GM23248 (cell line): ENCODE measurements around the gene ZNF32.

Experiments
- EZH2 ChIP-seq: fragments of 200-600 bp; sonication (generic); IDR thresholded peaks from 2 replicates; pipeline ENCODE4 v1.6.1; 2018; ENCODE audit warnings: antibody characterized with exemption, mild to moderate bottlenecking; ENCODE audit not compliant: insufficient read depth, poor library complexity, severe bottlenecking
- EZH2phosphoT487 ChIP-seq: fragments of 200-600 bp; sonication (generic); IDR thresholded peaks from 2 replicates; pipeline ENCODE4 v1.6.1; 2018; ENCODE audit warnings: antibody characterized with exemption, moderate library complexity, mild to moderate bottlenecking, low read depth; ENCODE audit not compliant: insufficient read depth

GRCh38 chr10:43669386-43669785 lies 20.7 kb upstream of the ZNF32 start:
- TF ChIP-seq EZH2 (no peak), EZH2phosphoT487 (no peak)
